OCI-M2 (cell line): ENCODE results near the gene MED31.
"Not testable (repeated sequence)": the region's sequence is repeated elsewhere in the genome, so short reads cannot be mapped to it uniquely, and the experiment has no call there.

Experiments used
- DNase-seq: peaks from one replicate; lab custom pipeline; 2025; ENCODE audit not compliant: unreplicated experiment; lab: John Stamatoyannopoulos, UW

MED31 gene

DNA sequence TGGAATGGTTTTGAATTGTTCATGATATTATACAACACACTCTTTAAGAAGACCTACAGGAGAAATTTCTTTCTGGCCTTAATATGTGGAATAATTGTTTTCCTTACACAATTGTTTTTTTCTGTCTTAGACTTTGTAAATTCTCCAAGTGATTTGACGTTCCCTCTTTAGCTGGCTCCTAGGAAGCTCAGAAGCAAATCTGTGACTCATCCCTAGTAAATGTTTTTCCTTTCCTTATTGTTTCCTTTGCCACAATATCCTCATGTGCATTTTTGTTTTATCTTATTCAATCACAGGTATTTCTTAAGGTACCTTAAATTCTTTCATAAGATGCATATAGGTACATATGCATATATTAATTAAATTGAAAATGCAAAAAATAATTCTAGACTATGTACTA is 24.4 kb downstream of the MED31 start:
- no peak for DNase-seq

GRCh38 chr17:6626616-6627015 is 24.8 kb downstream of the MED31 start:
- DNase-seq, result no peak

GRCh38 chr17:6623941-6624340 is 27.5 kb downstream of the MED31 start:
- no peak for DNase-seq

DNA sequence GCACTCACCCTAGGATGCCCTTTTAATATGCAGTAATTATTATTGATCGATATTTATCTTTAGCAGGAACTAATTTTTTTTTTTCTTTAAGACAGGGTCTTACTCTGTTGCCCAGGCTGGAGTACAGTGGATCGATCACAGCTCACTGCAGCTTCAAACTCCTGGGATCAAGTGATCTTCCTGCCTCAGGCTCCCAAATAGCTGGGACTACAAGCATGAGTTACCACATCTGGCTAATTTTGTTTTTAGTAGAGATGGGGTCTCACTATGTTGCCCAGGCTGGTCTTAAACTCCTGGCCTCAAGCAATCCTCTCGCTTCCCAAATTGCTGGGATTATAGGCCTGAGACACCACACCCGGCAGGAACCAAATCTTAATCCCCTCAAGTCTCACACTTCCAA is 40.2 kb downstream of the MED31 start:
- no peak for DNase-seq

DNA sequence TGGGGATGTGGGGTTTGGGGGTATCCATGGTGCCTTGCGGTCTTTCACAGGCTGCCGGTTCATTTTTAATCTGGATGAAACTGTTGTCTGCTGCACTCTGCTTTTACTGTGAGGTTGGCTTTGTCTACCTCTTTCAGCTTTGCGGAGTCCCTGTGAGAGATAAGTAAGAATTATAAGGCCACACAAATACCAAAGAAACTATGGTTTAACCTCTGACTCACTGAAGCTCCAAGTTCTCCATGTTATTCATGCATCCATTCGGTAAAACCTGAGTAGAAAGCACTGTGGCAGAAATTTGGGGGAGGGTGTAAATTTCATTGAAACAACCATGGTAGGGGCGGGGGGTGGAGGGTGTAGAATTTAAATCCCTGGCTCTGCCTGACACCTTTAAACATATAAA is 41.4 kb downstream of the MED31 start:
- no peak for DNase-seq

- DNase-seq, result no peak
Measured at GRCh38 chr17:6608321-6608720, 43.1 kb downstream of the MED31 start.

GRCh38 chr17:6605142-6605541 is 46.3 kb downstream of the MED31 start:
- DNase-seq, result no peak

GRCh38 chr17:6603744-6604325 is 47.6 kb downstream of the MED31 start:
- no peak for DNase-seq

DNA sequence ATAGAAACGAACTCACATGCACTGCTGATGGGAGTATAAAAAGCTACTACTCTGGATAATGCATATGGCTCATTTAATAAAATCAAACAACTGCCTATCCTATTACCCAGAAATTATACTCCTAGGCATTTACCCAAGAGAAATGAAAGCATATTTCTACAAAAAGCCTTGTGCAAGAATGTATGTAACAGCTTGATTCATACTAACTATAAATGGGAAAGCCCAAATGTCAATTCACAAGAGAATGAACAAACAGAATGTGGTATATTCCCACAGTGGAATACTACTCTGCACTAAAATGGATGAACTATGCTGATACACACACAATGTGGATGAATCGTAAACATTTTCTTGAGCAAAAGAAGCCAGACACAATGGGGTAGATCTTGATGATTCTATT is 49.3 kb downstream of the MED31 start:
- DNase-seq, result no peak

GRCh38 chr17:6599364-6599763 is 52.0 kb downstream of the MED31 start:
- DNase-seq, result no peak

GRCh38 chr17:6597727-6598126 is 53.7 kb downstream of the MED31 start:
- no peak for DNase-seq

DNA sequence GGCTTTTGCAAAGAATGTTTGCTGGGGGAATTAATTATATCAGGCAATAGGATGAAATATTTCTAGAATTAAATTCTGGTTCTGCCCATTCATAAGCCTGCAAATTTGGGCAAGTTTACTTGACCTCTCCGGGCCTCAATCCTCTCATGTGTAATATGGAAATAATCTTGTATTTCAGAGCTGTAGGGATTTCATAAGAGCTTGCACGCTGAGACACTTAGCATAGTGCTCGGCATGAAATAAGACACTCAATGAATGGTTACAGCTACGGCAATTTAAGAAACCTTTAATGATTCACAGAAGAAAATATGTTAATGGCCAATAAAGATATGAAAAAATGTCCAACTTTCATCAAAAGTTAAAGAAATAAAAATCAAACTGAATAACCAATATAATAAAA is 54.5 kb downstream of the MED31 start:
- DNase-seq, result no peak

DNA sequence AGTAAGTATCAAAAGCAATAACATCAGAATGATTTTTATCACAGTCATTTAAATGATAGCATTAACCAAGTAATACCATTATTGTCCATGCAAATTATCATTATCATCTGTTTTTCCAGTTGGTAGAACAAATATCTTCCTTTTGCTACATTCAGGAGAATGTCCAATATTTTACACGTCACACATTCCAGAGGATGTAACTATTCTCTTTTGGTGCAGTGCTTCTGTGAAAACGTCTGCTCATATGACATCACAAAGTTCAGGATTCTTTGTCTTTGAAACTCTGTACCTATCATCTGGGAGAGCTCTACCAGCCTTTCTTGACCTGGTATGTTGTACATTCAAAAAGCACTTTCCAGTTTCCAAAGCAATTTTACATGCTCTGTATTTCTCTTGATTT is 54.9 kb downstream of the MED31 start:
- no peak for DNase-seq

DNA sequence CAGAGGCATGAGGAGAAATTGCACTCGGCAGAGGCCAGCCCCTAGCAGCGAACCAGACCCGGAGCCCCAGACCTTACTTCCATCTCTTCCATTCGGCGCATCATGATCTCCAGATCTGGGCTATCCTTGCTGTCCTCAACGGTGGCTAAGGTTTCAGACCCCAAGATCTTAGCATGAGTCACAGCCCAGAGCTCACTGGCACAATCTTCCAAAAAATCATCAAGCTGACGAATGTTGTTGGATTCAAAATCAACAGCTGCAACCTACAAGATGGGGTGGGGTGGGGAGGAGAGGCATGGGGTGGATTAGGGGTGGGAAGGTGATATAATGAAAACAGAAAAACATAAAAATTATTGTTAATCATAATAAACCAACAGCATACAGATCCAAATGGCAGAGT is 55.3 kb downstream of the MED31 start:
- no peak for DNase-seq

GRCh38 chr17:6593371-6593770 is 58.0 kb downstream of the MED31 start:
- DNase-seq, result not testable (repeated sequence)
